A549 (cell line): ENCODE results near the gene SP110. TPM values are rescaled to one million over a fixed set of nuclear protein-coding genes. Genes with fewer than 3 reads are reported as not detected.

Experiments used
- ATAC-seq, 2 experiments: fragments of 200-7000 bp in 1 of 2; fragments of >200 bp in 1 of 2; cut with Nextera tagmentation in 1 of 2; cut with Tn5 transposase in 1 of 2; 3 replicates each; pipeline versions ENCODE4 v1.8.0 to v1.9.1; 2018 to 2020; ENCODE audit warnings: mild to moderate bottlenecking in 1 of 2, moderate library complexity in 1 of 2
- CTCF ChIA-PET: fragments of 300-600 bp; sonication (Branson Sonifier 250); formaldehyde crosslinking; extraction: SDS; loops from one replicate; lab custom pipeline; 2021; ENCODE audit warnings: antibody characterized with exemption, inconsistent platforms; lab: Yijun Ruan, JAX
- POLR2A ChIA-PET: fragments of 350-600 bp; formaldehyde crosslinking; extraction: SDS; loops from one replicate; lab custom pipeline; 2021; ENCODE audit warnings: antibody characterized with exemption, inconsistent platforms; lab: Yijun Ruan, JAX
- DNase-seq, 2 experiments: peaks; one replicate each; pipeline versions ENCODE4 v3.0.0 to v3.0.0-alpha.2; 2011 to 2016; ENCODE audit warnings: low read depth in 1 of 2, low spot score in 1 of 2
- FAIRE-seq: peaks from 2 replicates; lab custom pipeline; 2011; peaks lifted over from hg19 to GRCh38; lab: Jason Lieb, UNC
- H3K27ac ChIP-seq, 2 experiments: fragments of >200 bp; sonication (Bioruptor Twin); formaldehyde crosslinking; 3 replicates each; pipeline ENCODE4 v1.5.1; 2016 to 2017
- H3K4me1 ChIP-seq: fragments of >200 bp; sonication (Bioruptor Twin); formaldehyde crosslinking; 3 replicates; pipeline ENCODE4 v1.6.1; 2016
- H3K4me2 ChIP-seq: fragments of >200 bp; sonication (Bioruptor Twin); formaldehyde crosslinking; 3 replicates; pipeline ENCODE4 v1.6.1; 2016
- H3K4me3 ChIP-seq: fragments of >200 bp; sonication (Bioruptor Twin); formaldehyde crosslinking; 3 replicates; pipeline ENCODE4 v1.5.1; 2016
- H3K9me3 ChIP-seq: fragments of >200 bp; sonication (Bioruptor Twin); formaldehyde crosslinking; 3 replicates; pipeline ENCODE4 v1.6.1; 2016
- CEBPB ChIP-seq, 2 experiments: fragments of >200 bp in 1 of 2; sonication (Bioruptor Twin) in 1 of 2; formaldehyde crosslinking in 1 of 2; IDR thresholded peaks; 2 replicates each; pipeline ENCODE4 v1.6.1; 2012 to 2016
- CHD2 ChIP-seq: fragments of 150-350 bp; IDR thresholded peaks from 2 replicates; pipeline ENCODE4 v1.6.1; 2014; ENCODE audit warnings: low read length; ENCODE audit not compliant: partially characterized antibody
- CHD4 ChIP-seq: fragments of 200-600 bp; sonication (generic); IDR thresholded peaks from 2 replicates; pipeline ENCODE4 v1.6.1; 2016; ENCODE audit warnings: antibody characterized with exemption, mild to moderate bottlenecking, borderline replicate concordance
- EHMT2 ChIP-seq: fragments of 200-600 bp; sonication (generic); IDR thresholded peaks from 2 replicates; pipeline ENCODE4 v1.6.1; 2016; ENCODE audit warnings: antibody characterized with exemption, low read depth, mild to moderate bottlenecking, moderate library complexity
- FOSL2 ChIP-seq, 2 experiments: fragments of 450-650 bp in 1 of 2; fragments of >200 bp in 1 of 2; sonication (Bioruptor Twin) in 1 of 2; formaldehyde crosslinking; IDR thresholded peaks; 2 replicates each; pipeline versions ENCODE4 v1.5.0 to v1.6.1; 2016 to 2020; ENCODE audit warnings: mild to moderate bottlenecking in 1 of 2, moderate library complexity in 1 of 2
- FOXS1 ChIP-seq: fragments of 250-450 bp; sonication (Bioruptor Pico); IDR thresholded peaks from 2 replicates; pipeline ENCODE4 v1.5.0; 2020; ENCODE audit warnings: mild to moderate bottlenecking, moderate library complexity
- HDAC2 ChIP-seq: fragments of 200-600 bp; sonication (generic); IDR thresholded peaks from 2 replicates; pipeline ENCODE4 v1.6.1; 2016
- HOXA7 ChIP-seq: fragments of 250-450 bp; sonication (Bioruptor Pico); IDR thresholded peaks from 2 replicates; pipeline ENCODE4 v1.5.0; 2020; ENCODE audit warnings: mild to moderate bottlenecking, moderate library complexity
- HOXB5 ChIP-seq: fragments of 250-450 bp; sonication (Bioruptor Pico); IDR thresholded peaks from 2 replicates; pipeline ENCODE4 v1.5.0; 2020; ENCODE audit warnings: mild to moderate bottlenecking, moderate library complexity
- JUN ChIP-seq, 2 experiments: fragments of >200 bp; sonication (Bioruptor Twin); formaldehyde crosslinking; IDR thresholded peaks; 2 replicates in 1 of 2; 3 replicates in 1 of 2; pipeline ENCODE4 v1.6.1; 2016 to 2017
- JUNB ChIP-seq: fragments of >200 bp; sonication (Bioruptor Twin); formaldehyde crosslinking; IDR thresholded peaks from 2 replicates; pipeline ENCODE4 v1.6.1; 2016
- MAZ ChIP-seq: fragments of 150-350 bp; IDR thresholded peaks from 2 replicates; pipeline ENCODE4 v1.6.1; 2014; ENCODE audit warnings: antibody characterized with exemption, low read depth, low read length, borderline replicate concordance
- NFE2L2 ChIP-seq: fragments of 150-350 bp; conservative IDR thresholded peaks from 2 replicates; pipeline ENCODE4 v1.6.1; 2014; ENCODE audit warnings: low read length
- PHF8 ChIP-seq: fragments of 200-600 bp; sonication (generic); IDR thresholded peaks from 2 replicates; pipeline ENCODE4 v1.6.1; 2016; ENCODE audit warnings: low read depth, mild to moderate bottlenecking, antibody characterized with exemption, moderate library complexity, borderline replicate concordance
- POLR2A ChIP-seq: IDR thresholded peaks from 2 replicates; pipeline ENCODE4 v1.6.1; 2012; ENCODE audit warnings: mild to moderate bottlenecking, low read length
- SMC3 ChIP-seq: fragments of >200 bp; sonication (Bioruptor Twin); formaldehyde crosslinking; IDR thresholded peaks from 3 replicates; pipeline ENCODE4 v1.6.1; 2018; ENCODE audit warnings: inconsistent platforms
- SREBF2 ChIP-seq: fragments of 450-650 bp; IDR thresholded peaks from 2 replicates; pipeline ENCODE4 v1.6.1; 2014; ENCODE audit warnings: mild to moderate bottlenecking, moderate library complexity
- TFCP2L1 ChIP-seq: fragments of 250-450 bp; sonication (Bioruptor Pico); IDR thresholded peaks from 2 replicates; pipeline ENCODE4 v1.5.0; 2021; ENCODE audit warnings: mild to moderate bottlenecking
- TP53 ChIP-seq: fragments of 250-450 bp; sonication (Bioruptor Pico); IDR thresholded peaks from 2 replicates; pipeline ENCODE4 v1.5.0; 2021; ENCODE audit warnings: mild to moderate bottlenecking, moderate library complexity
- ZFP36 ChIP-seq: fragments of 450-650 bp; IDR thresholded peaks from 2 replicates; pipeline ENCODE4 v1.6.1; 2014; ENCODE audit warnings: borderline replicate concordance; ENCODE audit not compliant: partially characterized antibody
- WGBS: methylation state at CpG from one replicate; pipeline ENCODE4 v1.1.6; 2017; ENCODE audit errors: missing lambda C conversion rate; 5-methylcytosine and 5-hydroxymethylcytosine counted together
- polyA plus RNA-seq, 4 experiments: library from polyadenylated mRNA; depleted of rRNA in 3 of 4; stranded (reverse); fragments of >200 nt; fragmentation: RNase III in 1 of 4; extraction: RNeasy Plus Mini Kit Qiagen cat#74134 plus additional on column Dnase treatment in 1 of 4; gene quantifications; 2 replicates in 3 of 4; 3 replicates in 1 of 4; pipeline ENCODE4 v1.2.3, GENCODE V29; 2011 to 2017
- TF ChIP-seq, protein P1 (sequence below): fragments of 200-600 bp; sonication (generic); IDR thresholded peaks from 2 replicates; pipeline ENCODE4 v1.6.1; 2016; ENCODE audit warnings: antibody characterized with exemption, mild to moderate bottlenecking, moderate library complexity
- TF ChIP-seq, protein P2 (sequence below): fragments of 250-450 bp; sonication (Bioruptor Pico); IDR thresholded peaks from 2 replicates; pipeline ENCODE4 v1.5.0; 2020; ENCODE audit warnings: low read depth, mild to moderate bottlenecking, moderate library complexity
- TF ChIP-seq, protein P3 (sequence below): IDR thresholded peaks from 2 replicates; pipeline ENCODE4 v1.6.1; 2012

SP110 gene
- polyA plus RNA-seq, 2 of the 4 experiments (the other 2 are of a cell fraction), result 3.6 to 4.6 TPM

DNA sequence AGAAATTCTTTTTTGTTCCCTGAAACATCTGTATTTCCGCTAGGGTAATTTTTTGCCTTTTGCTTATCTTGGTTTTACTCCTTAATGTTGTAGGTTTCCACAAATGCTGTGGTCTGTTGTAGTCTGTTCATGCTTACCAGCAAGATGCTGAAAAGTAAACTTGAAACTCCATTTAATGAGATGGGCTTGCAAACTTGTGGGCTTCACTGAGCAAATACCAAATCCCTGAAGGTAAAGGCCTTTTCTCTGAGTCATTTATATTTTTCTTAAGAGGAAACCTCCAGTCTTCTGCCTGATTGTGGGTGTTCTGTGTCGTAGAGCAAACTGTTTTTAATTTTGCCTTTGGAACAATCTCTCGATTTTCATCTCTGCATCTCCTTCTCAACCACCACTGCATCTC lies 15.1 kb upstream of the SP110 start:
- TF ChIP-seq FOSL2 (IDR thresholded peaks at IDR 0.05) (no peak), FOSL2 (CRISPR knock-in tag; IDR thresholded peaks at IDR 0.05) (no peak), JUNB (no peak), NFE2L2 (no peak), CEBPB (IDR thresholded peaks at IDR 0.05) (no peak), FOXS1 (CRISPR knock-in tag) (no peak), ZFP36 (no peak), TP53 (CRISPR knock-in tag) (no peak), HDAC2 (no peak), TFCP2L1 (no peak), SREBF2 (no peak), CHD4 (no peak)
- TF ChIP-seq, protein P1, sequence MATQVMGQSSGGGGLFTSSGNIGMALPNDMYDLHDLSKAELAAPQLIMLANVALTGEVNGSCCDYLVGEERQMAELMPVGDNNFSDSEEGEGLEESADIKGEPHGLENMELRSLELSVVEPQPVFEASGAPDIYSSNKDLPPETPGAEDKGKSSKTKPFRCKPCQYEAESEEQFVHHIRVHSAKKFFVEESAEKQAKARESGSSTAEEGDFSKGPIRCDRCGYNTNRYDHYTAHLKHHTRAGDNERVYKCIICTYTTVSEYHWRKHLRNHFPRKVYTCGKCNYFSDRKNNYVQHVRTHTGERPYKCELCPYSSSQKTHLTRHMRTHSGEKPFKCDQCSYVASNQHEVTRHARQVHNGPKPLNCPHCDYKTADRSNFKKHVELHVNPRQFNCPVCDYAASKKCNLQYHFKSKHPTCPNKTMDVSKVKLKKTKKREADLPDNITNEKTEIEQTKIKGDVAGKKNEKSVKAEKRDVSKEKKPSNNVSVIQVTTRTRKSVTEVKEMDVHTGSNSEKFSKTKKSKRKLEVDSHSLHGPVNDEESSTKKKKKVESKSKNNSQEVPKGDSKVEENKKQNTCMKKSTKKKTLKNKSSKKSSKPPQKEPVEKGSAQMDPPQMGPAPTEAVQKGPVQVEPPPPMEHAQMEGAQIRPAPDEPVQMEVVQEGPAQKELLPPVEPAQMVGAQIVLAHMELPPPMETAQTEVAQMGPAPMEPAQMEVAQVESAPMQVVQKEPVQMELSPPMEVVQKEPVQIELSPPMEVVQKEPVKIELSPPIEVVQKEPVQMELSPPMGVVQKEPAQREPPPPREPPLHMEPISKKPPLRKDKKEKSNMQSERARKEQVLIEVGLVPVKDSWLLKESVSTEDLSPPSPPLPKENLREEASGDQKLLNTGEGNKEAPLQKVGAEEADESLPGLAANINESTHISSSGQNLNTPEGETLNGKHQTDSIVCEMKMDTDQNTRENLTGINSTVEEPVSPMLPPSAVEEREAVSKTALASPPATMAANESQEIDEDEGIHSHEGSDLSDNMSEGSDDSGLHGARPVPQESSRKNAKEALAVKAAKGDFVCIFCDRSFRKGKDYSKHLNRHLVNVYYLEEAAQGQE, result no peak
- TF ChIP-seq, protein P2, sequence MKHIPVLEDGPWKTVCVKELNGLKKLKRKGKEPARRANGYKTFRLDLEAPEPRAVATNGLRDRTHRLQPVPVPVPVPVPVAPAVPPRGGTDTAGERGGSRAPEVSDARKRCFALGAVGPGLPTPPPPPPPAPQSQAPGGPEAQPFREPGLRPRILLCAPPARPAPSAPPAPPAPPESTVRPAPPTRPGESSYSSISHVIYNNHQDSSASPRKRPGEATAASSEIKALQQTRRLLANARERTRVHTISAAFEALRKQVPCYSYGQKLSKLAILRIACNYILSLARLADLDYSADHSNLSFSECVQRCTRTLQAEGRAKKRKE (CRISPR knock-in tag), result no peak
- no peak for DNase-seq
- Histone ChIP-seq H3K4me2 (no peak overlapping the region), H3K27ac (no peak overlapping the region), H3K4me3 (no peak overlapping the region), H3K4me1 (no peaks in the 10 kb centered on the region), H3K9me3 (peaks cover 10% of the 10 kb centered on the region; the same call in 1 of the 3 replicates)
- POLR2A ChIA-PET, result no interaction called here
- no peak for ATAC-seq
- 38% methylated on average over 3 of the region's 3 CpGs for WGBS
- no peak for FAIRE-seq
- CTCF ChIA-PET, result no interaction called here

DNA sequence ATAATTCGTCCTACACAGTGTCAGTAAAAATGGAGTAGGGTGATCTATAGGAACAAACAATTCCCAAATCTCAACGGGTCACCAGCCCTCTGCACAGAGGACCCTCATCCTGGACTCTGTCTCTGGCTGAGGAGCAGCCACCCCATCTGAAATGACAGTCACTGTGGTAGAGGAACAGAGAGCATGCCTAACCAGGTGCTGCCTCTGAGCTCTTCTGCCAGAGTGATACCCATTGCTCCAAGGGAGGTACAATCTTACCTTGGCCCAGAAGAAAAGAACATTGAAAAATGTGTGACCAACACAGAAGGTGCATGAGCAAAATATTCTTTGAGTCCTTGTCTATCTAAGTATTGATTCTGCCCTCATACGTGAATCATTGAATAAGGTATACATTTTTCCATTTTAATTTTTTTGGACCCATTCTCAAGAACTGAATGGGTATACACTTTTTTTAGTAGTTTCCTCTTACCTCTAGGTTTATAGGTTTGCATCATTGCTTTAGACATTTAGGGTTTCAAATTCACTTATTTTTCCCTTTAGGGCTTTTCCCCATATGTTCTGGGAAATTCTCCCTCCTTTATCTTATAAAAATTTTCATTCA lies 14.4 kb upstream of the SP110 start:
- no peak for FAIRE-seq
- 47% methylated on average over 3 of the region's 3 CpGs for WGBS

More for the DNA sequence above, 14.4 kb upstream of the SP110 start:
- no peak overlapping the region for H3K4me2 ChIP-seq
- no peak for DNase-seq
- TF ChIP-seq JUN (IDR thresholded peaks at IDR 0.05), result no peak
- TF ChIP-seq, protein P1, result no peak
- TF ChIP-seq, protein P2 (CRISPR knock-in tag), result no peak
- TF ChIP-seq PHF8, result no peak
- no peak for TF ChIP-seq CHD2
- TF ChIP-seq POLR2A, result no peak
- no peak for TF ChIP-seq HOXA7 (CRISPR knock-in tag)
- TF ChIP-seq, protein P3, sequence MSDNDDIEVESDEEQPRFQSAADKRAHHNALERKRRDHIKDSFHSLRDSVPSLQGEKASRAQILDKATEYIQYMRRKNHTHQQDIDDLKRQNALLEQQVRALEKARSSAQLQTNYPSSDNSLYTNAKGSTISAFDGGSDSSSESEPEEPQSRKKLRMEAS, result no peak
- no peak for TF ChIP-seq HOXB5 (CRISPR knock-in tag)
- no peak for TF ChIP-seq SMC3
- TF ChIP-seq TP53 (CRISPR knock-in tag), result no peak
- TF ChIP-seq HDAC2, result no peak
- TF ChIP-seq EHMT2, result no peak
- TF ChIP-seq MAZ, result no peak
- H3K4me1 ChIP-seq, result no peaks in the 10 kb centered on the region
- POLR2A ChIA-PET, result no interaction called here
- H3K4me3 ChIP-seq, result no peak overlapping the region
- H3K27ac ChIP-seq, result no peak overlapping the region
- peaks cover 10% of the 10 kb centered on the region; the same call in 1 of the 3 replicates for H3K9me3 ChIP-seq
- CTCF ChIA-PET, result interaction anchor here (1.1 kb wide), 1 partner anchor 17 kb away, joined by 4 read pairs; no protein-coding TSS in a partner anchor
- no peak for ATAC-seq
